Caco-2 (cell line): ENCODE data around the gene CD300A. TPM values are rescaled to one million over a fixed set of nuclear protein-coding genes. Genes with fewer than 3 reads are reported as not detected.

Source experiments
- BruUV-seq: library from RNA; stranded (reverse); fragments of 400-500 nt; replicated peaks from 2 replicates; lab custom pipeline; 2021; lab: Mats Ljungman, UMichigan
- CTCF ChIA-PET: fragments of 300-600 bp; sonication (Branson Sonifier 250); formaldehyde crosslinking; loops from one replicate; lab custom pipeline; 2022; ENCODE audit warnings: antibody characterized with exemption; lab: Charles Lee
- POLR2A ChIA-PET: fragments of 300-600 bp; sonication (Branson Sonifier 250); formaldehyde crosslinking; loops from one replicate; lab custom pipeline; 2022; ENCODE audit warnings: antibody characterized with exemption; lab: Charles Lee
- DNase-seq, 2 experiments: peaks; one replicate each; pipeline versions ENCODE4 v3.0.0 to v3.0.0-alpha.2; 2020 to 2022
- H3K27me3 ChIP-seq: replicated peaks from 2 replicates; pipeline ENCODE4 v1.6.0; 2011; ENCODE audit warnings: low read length; ENCODE audit not compliant: control insufficient read depth, insufficient read depth
- H3K36me3 ChIP-seq: 2 replicates; pipeline ENCODE4 v1.5.1; 2011; ENCODE audit warnings: low read length; ENCODE audit not compliant: control insufficient read depth, insufficient read depth
- H3K4me1 ChIP-seq: fragments of 250-450 bp; sonication (Bioruptor Pico); 2 replicates; pipeline ENCODE4 v1.5.1; 2020; ENCODE audit warnings: mild to moderate bottlenecking
- H3K4me3 ChIP-seq: 2 replicates; pipeline ENCODE4 v1.5.1; 2011; ENCODE audit warnings: low read depth, mild to moderate bottlenecking, control low read depth, low read length
- H3K9me3 ChIP-seq: fragments of 250-450 bp; sonication (Bioruptor Pico); 2 replicates; pipeline ENCODE4 v1.5.1; 2020; ENCODE audit warnings: mild to moderate bottlenecking, moderate library complexity
- H3K27ac Mint-ChIP-seq: one replicate; pipeline ENCODE4 v1.8.0; 2022; ENCODE audit warnings: mixed read lengths; ENCODE audit not compliant: unreplicated experiment
- H3K27me3 Mint-ChIP-seq: one replicate; pipeline ENCODE4 v1.8.0; 2022; ENCODE audit warnings: mixed read lengths; ENCODE audit not compliant: insufficient read depth, unreplicated experiment
- H3K36me3 Mint-ChIP-seq: one replicate; pipeline ENCODE4 v1.8.0; 2022; ENCODE audit warnings: mild to moderate bottlenecking, mixed read lengths; ENCODE audit not compliant: insufficient read depth, unreplicated experiment
- H3K4me1 Mint-ChIP-seq: one replicate; pipeline ENCODE4 v1.8.0; 2022; ENCODE audit warnings: low read depth, mixed read lengths; ENCODE audit not compliant: unreplicated experiment
- H3K4me3 Mint-ChIP-seq: one replicate; pipeline ENCODE4 v1.8.0; 2022; ENCODE audit warnings: mild to moderate bottlenecking, moderate library complexity, mixed read lengths; ENCODE audit not compliant: unreplicated experiment
- H3K9me3 Mint-ChIP-seq: one replicate; pipeline ENCODE4 v1.8.0; 2022; ENCODE audit warnings: mixed read lengths; ENCODE audit not compliant: unreplicated experiment
- intact Hi-C: fragments of 100-400 bp; cut with micrococcal nuclease; formaldehyde crosslinking; loops from one replicate; pipeline ENCODE4 v1.10.0; 2022; ENCODE audit not compliant: unreplicated experiment
- total RNA-seq: library from RNA; stranded (reverse); gene quantifications from 2 replicates; pipeline ENCODE4 v1.2.3, GENCODE V29; 2022
- TF ChIP-seq, protein P1 (sequence below), 2 experiments: fragments of 200-600 bp in 1 of 2; IDR thresholded peaks; 1 replicate in 1 of 2; 2 replicates in 1 of 2; pipeline versions ENCODE4 v1.5.1 to v1.8.0; 2011 to 2022; ENCODE audit warnings: antibody characterized with exemption in 1 of 2, control low read depth in 1 of 2, inconsistent platforms in 1 of 2, low read depth in 1 of 2, low read length in 1 of 2, mild to moderate bottlenecking in 1 of 2, moderate library complexity in 1 of 2; ENCODE audit not compliant: insufficient read depth in 1 of 2, severe bottlenecking in 1 of 2, unreplicated experiment in 1 of 2

The CD300A gene
- total RNA-seq, 1 experiment from 2014 or later, result not detected

DNA sequence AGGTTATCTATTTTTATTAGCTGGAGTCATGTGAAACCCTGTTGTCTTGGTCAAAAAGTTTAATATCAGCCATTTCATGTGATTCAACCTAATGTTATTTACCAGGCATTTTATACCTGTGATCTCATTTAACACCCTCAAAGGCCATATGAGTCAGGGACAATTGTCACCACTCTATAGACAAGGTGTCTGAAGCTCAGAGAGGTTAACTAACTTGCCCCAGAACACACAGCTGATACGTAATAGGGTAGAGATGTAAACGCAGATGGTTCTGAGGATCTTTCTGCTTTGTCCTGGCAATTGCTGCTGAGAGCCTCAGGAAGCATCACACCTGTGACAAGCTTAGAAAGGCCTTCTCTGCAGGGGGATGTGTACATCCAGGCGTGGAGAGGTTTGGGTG is 4.9 kb downstream of the CD300A start:
- ChIA-PET POLR2A (no interaction called here), CTCF (interaction anchor here (0.8 kb wide), 1 partner anchor 92 kb away, joined by 4 read pairs; no protein-coding TSS in a partner anchor)
- Histone ChIP-seq H3K4me3 (no peak overlapping the region), H3K27me3 (no peaks in the 10 kb centered on the region), H3K9me3 (peaks cover 13% of the 10 kb centered on the region), H3K4me1 (no peaks in the 10 kb centered on the region), H3K36me3 (no peaks in the 10 kb centered on the region)
- BruUV-seq, result no TSS peak
- intact Hi-C loops, result no loop called here
- Mint-ChIP-seq H3K9me3 (peaks cover under 1% of the 10 kb centered on the region), H3K36me3 (no peaks in the 10 kb centered on the region), H3K4me1 (no peaks in the 10 kb centered on the region), H3K27ac (no peak overlapping the region), H3K27me3 (peaks cover 5% of the 10 kb centered on the region), H3K4me3 (no peak overlapping the region)
- DNase-seq, result no peak
- TF ChIP-seq, protein P1, sequence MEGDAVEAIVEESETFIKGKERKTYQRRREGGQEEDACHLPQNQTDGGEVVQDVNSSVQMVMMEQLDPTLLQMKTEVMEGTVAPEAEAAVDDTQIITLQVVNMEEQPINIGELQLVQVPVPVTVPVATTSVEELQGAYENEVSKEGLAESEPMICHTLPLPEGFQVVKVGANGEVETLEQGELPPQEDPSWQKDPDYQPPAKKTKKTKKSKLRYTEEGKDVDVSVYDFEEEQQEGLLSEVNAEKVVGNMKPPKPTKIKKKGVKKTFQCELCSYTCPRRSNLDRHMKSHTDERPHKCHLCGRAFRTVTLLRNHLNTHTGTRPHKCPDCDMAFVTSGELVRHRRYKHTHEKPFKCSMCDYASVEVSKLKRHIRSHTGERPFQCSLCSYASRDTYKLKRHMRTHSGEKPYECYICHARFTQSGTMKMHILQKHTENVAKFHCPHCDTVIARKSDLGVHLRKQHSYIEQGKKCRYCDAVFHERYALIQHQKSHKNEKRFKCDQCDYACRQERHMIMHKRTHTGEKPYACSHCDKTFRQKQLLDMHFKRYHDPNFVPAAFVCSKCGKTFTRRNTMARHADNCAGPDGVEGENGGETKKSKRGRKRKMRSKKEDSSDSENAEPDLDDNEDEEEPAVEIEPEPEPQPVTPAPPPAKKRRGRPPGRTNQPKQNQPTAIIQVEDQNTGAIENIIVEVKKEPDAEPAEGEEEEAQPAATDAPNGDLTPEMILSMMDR (IDR thresholded peaks at IDR 0.05; ENCODE audit: insufficient read depth in 1 of 2, low read depth in 1 of 2, low read length in 1 of 2, severe bottlenecking in 1 of 2, unreplicated experiment in 1 of 2), result no peak

DNA sequence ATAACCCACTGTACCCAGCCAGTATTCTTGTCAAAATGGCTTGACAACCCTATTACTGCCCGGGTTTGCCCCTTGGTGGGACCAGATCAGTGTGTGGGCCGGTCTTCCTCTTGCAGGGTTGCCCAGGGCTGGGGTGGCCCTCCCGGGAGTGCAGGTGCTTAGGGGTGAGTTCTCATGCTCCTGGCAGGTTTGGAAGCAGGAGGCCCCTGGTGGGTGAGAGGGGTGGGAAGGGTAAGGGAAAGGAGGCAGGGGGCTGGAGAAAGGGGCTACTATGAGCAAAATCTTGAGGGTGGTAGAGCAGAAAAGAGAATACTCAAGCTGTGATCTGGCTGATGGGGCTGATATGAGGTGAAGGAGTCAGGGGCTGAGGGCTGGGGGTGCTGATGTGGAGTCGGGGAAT is 6.5 kb downstream of the CD300A start:
- intact Hi-C loops, result no loop called here
- H3K9me3 ChIP-seq, result peaks cover 16% of the 10 kb centered on the region
- BruUV-seq, result no TSS peak
- CTCF ChIA-PET, result no interaction called here
- Mint-ChIP-seq H3K9me3 (peaks cover 6% of the 10 kb centered on the region), H3K27me3 (peaks cover 9% of the 10 kb centered on the region), H3K36me3 (no peaks in the 10 kb centered on the region), H3K27ac (no peak overlapping the region), H3K4me1 (no peaks in the 10 kb centered on the region), H3K4me3 (no peak overlapping the region)
- no peak overlapping the region for H3K4me3 ChIP-seq
- no peak for DNase-seq
- H3K36me3 ChIP-seq, result no peaks in the 10 kb centered on the region
- TF ChIP-seq, protein P1 (IDR thresholded peaks at IDR 0.05; ENCODE audit: insufficient read depth in 1 of 2, low read depth in 1 of 2, low read length in 1 of 2, severe bottlenecking in 1 of 2, unreplicated experiment in 1 of 2), result no peak
- POLR2A ChIA-PET, result no interaction called here
- no peaks in the 10 kb centered on the region for H3K27me3 ChIP-seq
- H3K4me1 ChIP-seq, result no peaks in the 10 kb centered on the region

DNA sequence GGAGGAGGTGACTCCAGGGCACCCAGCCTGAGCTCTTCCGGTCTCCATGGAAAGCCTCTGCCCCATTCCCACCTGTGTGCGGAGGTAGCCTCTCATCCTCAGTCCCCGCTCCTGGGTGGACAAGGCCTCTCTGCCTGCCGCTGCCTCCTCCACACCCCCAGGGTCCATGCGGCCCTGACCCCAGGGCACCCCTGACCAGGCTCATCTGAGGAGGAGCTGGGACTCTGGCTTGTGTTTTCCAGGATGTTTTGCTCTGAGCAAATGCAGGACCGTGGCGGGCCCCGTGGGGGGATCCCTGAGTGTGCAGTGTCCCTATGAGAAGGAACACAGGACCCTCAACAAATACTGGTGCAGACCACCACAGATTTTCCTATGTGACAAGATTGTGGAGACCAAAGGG is 6.9 kb downstream of the CD300A start:
- Histone ChIP-seq H3K9me3 (peaks cover 16% of the 10 kb centered on the region), H3K4me1 (no peaks in the 10 kb centered on the region), H3K27me3 (no peaks in the 10 kb centered on the region), H3K4me3 (no peak overlapping the region), H3K36me3 (no peaks in the 10 kb centered on the region)
- intact Hi-C loops, result no loop called here
- DNase-seq, result no peak
- no peaks in the 10 kb centered on the region for H3K4me1 Mint-ChIP-seq
- H3K9me3 Mint-ChIP-seq, result peaks cover 6% of the 10 kb centered on the region
- no peak overlapping the region for H3K4me3 Mint-ChIP-seq
- H3K27me3 Mint-ChIP-seq, result peaks cover 9% of the 10 kb centered on the region
- ChIA-PET CTCF (no interaction called here), POLR2A (no interaction called here)
- H3K36me3 Mint-ChIP-seq, result no peaks in the 10 kb centered on the region
- no peak overlapping the region for H3K27ac Mint-ChIP-seq
- TF ChIP-seq, protein P1 (IDR thresholded peaks at IDR 0.05; ENCODE audit: insufficient read depth in 1 of 2, low read depth in 1 of 2, low read length in 1 of 2, severe bottlenecking in 1 of 2, unreplicated experiment in 1 of 2), result no peak
- no TSS peak for BruUV-seq
